K562 (cell line): ENCODE data around the gene CDC23. TPM values are rescaled to one million over a fixed set of nuclear protein-coding genes. Genes with fewer than 3 reads are reported as not detected.

Source experiments
- E2F3 ChIP-seq: fragments of 250-450 bp; sonication (Bioruptor Pico); IDR thresholded peaks from 2 replicates; pipeline ENCODE4 v1.4.0; 2020; ENCODE audit warnings: mild to moderate bottlenecking
- FUS ChIP-seq: fragments of 200-400 bp; formaldehyde crosslinking; optimal IDR thresholded peaks from 2 replicates; pipeline ENCODE3; 2017; ENCODE audit warnings: low read depth, low read length
- GTF2A2 ChIP-seq: IDR thresholded peaks from 2 replicates; pipeline ENCODE4 v1.6.1; 2016; ENCODE audit warnings: mild to moderate bottlenecking, missing genetic modification characterization, missing compliant biosample characterization
- HDAC1 ChIP-seq, 2 experiments: fragments of 450-650 bp; IDR thresholded peaks; 2 replicates each; pipeline ENCODE4 v1.6.1; 2016 to 2017; ENCODE audit warnings: inconsistent platforms in 1 of 2, mild to moderate bottlenecking in 1 of 2, moderate library complexity in 1 of 2
- PHB2 ChIP-seq: fragments of 450-650 bp; IDR thresholded peaks from 2 replicates; pipeline ENCODE4 v1.6.1; 2017; ENCODE audit warnings: low read depth
- PHF21A ChIP-seq: fragments of 450-650 bp; IDR thresholded peaks from 2 replicates; pipeline ENCODE4 v1.6.1; 2017; ENCODE audit warnings: low read depth, borderline replicate concordance
- RERE ChIP-seq: sonication (generic); formaldehyde crosslinking; IDR thresholded peaks from 2 replicates; pipeline ENCODE4 v1.8.0; 2023; ENCODE audit warnings: missing genetic modification reagents, mild to moderate bottlenecking, borderline replicate concordance
- SPI1 ChIP-seq: IDR thresholded peaks from 2 replicates; pipeline ENCODE4 v1.6.1; 2011; ENCODE audit warnings: low read depth, low read length, control low read depth, borderline replicate concordance
- TGIF2 ChIP-seq: sonication (generic); formaldehyde crosslinking; IDR thresholded peaks from 2 replicates; pipeline ENCODE4 v1.8.1; 2022; ENCODE audit warnings: mild to moderate bottlenecking, missing genetic modification reagents, moderate library complexity
- ZFP36 ChIP-seq: fragments of 150-350 bp; IDR thresholded peaks from 2 replicates; pipeline ENCODE4 v1.6.1; 2018; ENCODE audit warnings: low read length, low read depth; ENCODE audit not compliant: partially characterized antibody
- ZNF23 ChIP-seq: fragments of 250-450 bp; sonication (Bioruptor Pico); IDR thresholded peaks from 2 replicates; pipeline ENCODE4 v1.4.0; 2020; ENCODE audit warnings: mild to moderate bottlenecking
- ZNF436 ChIP-seq: fragments of 250-450, 450-650 bp; sonication (Bioruptor Pico); formaldehyde crosslinking; IDR thresholded peaks from 2 replicates; pipeline ENCODE4 v1.7.0; 2020; ENCODE audit warnings: mild to moderate bottlenecking
- polyA plus RNA-seq, 8 experiments: library from polyadenylated mRNA; depleted of rRNA in 4 of 8; stranded (reverse) in 5 of 8; unstranded in 3 of 8; fragments of >200 nt; fragmentation: Nextera tagmentation in 2 of 8; fragmentation: Illumina TruSeq in 1 of 8; extraction: Ambion mirVana in 2 of 8; extraction: Trizol in 1 of 8; gene quantifications; 2 replicates each; pipeline versions ENCODE4 v1.2.1 to v1.2.3, GENCODE V29; 2011 to 2014; ENCODE audit warnings: inconsistent platforms in 1 of 8, missing spikeins in 1 of 8
- total RNA-seq, 7 experiments: library from RNA; depleted of rRNA in 6 of 7; stranded (reverse); fragments of >200 nt in 6 of 7; fragmentation: Illumina TruSeq in 2 of 7; extraction: Trizol in 2 of 7; gene quantifications; 2 replicates each; pipeline versions ENCODE4 v1.2.1 to v1.2.3, GENCODE V29; 2011 to 2021; ENCODE audit warnings: low replicate concordance in 1 of 7
- TF ChIP-seq, protein P1 (sequence below), 3 experiments: IDR thresholded peaks in 2 of 3; conservative IDR thresholded peaks in 1 of 3; 2 replicates each; pipeline ENCODE4 v1.5.1; 2011 to 2012; ENCODE audit warnings: low read length in 3 of 3, mild to moderate bottlenecking in 3 of 3, control low read depth in 2 of 3, improper control_type of control experiment in 1 of 3, inconsistent platforms in 1 of 3, low read depth in 1 of 3, mixed read lengths in 1 of 3, moderate library complexity in 1 of 3; ENCODE audit not compliant: insufficient read depth in 2 of 3
- TF ChIP-seq, protein P2 (sequence below): fragments of 450-650 bp; IDR thresholded peaks from 2 replicates; pipeline ENCODE4 v1.6.1; 2016; ENCODE audit warnings: low read depth, mild to moderate bottlenecking, moderate library complexity
- TF ChIP-seq, protein P3 (sequence below): sonication (generic); formaldehyde crosslinking; IDR thresholded peaks from 2 replicates; pipeline ENCODE4 v1.8.1; 2023; ENCODE audit warnings: mild to moderate bottlenecking, missing genetic modification reagents, moderate library complexity

Gene CDC23
- total and polyA plus RNA-seq, 9 of the 15 experiments (the other 6 are each of a cell fraction or from before 2014, with no cell fraction given) = 34.5 to 157 (median 65.5) TPM

DNA sequence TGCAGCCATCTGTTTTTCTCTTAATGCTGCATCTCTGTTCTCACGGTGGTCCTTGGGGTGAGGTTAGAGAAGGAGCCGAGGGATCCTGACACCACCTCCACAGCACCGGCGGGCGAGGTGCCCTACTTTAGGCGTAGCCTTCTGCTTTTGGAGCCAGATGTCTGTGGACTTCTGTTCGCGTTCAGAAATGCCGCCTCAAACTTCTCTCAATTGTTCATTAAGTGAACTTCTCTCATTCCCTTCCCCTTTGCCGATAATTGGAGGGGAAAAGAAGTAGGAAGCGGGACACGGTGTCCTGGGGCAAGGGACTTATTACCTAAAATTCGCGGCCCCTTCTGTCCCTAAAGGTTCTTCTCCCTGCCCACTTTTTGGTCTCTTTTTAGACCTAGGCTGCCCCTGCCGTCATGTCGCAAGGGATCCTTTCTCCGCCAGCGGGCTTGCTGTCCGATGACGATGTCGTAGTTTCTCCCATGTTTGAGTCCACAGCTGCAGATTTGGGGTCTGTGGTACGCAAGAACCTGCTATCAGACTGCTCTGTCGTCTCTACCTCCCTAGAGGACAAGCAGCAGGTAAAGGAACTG, 33.8 kb downstream of the CDC23 start (continued):
- TF ChIP-seq RERE (CRISPR knock-in tag) (no peak), ZNF23 (no peak), PHB2 (no peak), FUS (no peak), PHF21A (no peak), E2F3 (CRISPR knock-in tag) (no peak), HDAC1 (IDR thresholded peaks at IDR 0.05) (no peak), ZFP36 (no peak), GTF2A2 (no peak), ZNF436 (no peak), SPI1 (no peak), TGIF2 (CRISPR knock-in tag) (no peak)
- TF ChIP-seq, protein P1, sequence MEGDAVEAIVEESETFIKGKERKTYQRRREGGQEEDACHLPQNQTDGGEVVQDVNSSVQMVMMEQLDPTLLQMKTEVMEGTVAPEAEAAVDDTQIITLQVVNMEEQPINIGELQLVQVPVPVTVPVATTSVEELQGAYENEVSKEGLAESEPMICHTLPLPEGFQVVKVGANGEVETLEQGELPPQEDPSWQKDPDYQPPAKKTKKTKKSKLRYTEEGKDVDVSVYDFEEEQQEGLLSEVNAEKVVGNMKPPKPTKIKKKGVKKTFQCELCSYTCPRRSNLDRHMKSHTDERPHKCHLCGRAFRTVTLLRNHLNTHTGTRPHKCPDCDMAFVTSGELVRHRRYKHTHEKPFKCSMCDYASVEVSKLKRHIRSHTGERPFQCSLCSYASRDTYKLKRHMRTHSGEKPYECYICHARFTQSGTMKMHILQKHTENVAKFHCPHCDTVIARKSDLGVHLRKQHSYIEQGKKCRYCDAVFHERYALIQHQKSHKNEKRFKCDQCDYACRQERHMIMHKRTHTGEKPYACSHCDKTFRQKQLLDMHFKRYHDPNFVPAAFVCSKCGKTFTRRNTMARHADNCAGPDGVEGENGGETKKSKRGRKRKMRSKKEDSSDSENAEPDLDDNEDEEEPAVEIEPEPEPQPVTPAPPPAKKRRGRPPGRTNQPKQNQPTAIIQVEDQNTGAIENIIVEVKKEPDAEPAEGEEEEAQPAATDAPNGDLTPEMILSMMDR (IDR thresholded peaks at IDR 0.05 in 2 of 3, conservative IDR thresholded peaks at IDR 0.05 in 1 of 3; ENCODE audit: insufficient read depth in 2 of 3, low read depth in 1 of 3, low read length in 3 of 3) = no peak
- TF ChIP-seq, protein P2, sequence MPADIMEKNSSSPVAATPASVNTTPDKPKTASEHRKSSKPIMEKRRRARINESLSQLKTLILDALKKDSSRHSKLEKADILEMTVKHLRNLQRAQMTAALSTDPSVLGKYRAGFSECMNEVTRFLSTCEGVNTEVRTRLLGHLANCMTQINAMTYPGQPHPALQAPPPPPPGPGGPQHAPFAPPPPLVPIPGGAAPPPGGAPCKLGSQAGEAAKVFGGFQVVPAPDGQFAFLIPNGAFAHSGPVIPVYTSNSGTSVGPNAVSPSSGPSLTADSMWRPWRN = no peak
- TF ChIP-seq, protein P3, sequence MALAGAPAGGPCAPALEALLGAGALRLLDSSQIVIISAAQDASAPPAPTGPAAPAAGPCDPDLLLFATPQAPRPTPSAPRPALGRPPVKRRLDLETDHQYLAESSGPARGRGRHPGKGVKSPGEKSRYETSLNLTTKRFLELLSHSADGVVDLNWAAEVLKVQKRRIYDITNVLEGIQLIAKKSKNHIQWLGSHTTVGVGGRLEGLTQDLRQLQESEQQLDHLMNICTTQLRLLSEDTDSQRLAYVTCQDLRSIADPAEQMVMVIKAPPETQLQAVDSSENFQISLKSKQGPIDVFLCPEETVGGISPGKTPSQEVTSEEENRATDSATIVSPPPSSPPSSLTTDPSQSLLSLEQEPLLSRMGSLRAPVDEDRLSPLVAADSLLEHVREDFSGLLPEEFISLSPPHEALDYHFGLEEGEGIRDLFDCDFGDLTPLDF (CRISPR knock-in tag) = peak; percentile 3; the same call in 1 of the 2 replicates
